ENCODE data around the gene STRADB.
"Not testable (repeated sequence)": the region's sequence is repeated elsewhere in the genome, so short reads cannot be mapped to it uniquely, and the experiment has no call there.

STRADB gene, protein sequence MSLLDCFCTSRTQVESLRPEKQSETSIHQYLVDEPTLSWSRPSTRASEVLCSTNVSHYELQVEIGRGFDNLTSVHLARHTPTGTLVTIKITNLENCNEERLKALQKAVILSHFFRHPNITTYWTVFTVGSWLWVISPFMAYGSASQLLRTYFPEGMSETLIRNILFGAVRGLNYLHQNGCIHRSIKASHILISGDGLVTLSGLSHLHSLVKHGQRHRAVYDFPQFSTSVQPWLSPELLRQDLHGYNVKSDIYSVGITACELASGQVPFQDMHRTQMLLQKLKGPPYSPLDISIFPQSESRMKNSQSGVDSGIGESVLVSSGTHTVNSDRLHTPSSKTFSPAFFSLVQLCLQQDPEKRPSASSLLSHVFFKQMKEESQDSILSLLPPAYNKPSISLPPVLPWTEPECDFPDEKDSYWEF

DNA sequence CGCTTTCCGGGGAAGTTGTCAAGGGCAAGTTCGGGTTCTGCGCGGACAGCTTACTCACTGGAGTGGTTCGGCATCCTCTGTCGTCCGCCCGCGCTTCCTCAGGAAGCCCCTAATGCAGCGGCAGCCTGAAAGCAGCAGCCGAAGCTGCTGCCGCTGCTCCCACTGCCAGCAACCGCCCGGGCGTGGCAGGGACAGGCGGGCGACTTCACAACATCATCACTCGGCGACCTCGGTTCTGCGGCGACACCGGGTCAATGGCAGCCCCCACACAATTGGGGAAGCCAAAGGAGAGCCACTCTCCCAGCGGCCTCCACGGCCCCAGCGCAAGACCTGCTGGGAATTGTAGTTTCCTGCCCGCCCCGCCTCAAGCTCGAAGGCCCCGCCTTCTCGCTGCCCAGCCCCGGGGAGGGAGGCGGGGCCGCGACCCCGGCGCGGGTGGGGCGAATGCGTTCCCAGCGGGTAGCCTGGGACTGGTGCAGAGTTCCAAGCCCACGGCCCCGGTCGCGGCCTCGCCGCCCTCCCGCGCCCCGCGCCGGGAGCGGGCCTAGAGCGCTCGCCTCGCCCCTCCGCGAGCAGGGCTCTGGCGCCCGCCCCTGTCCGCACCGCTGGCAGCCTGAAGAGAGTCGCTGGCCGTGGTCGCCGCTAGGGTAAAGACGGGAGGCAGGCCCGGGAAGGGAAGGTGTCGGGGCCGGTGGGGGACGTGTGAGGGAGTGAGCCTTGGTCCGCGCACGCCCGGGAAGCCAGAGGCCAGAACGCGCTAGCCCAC, at the start of gene STRADB, which contains the start of gene TRAK2:
Gene STRADB, plus strand, starts transcription at position 449 of the 766 bp plus-strand sequence. CDS start 3,101 bp downstream, outside the sequence.
Gene TRAK2, minus strand, starts transcription at position 167 of the 766 bp plus-strand sequence. CDS start 30,951 bp downstream, outside the sequence.
- peak; percentile 96 for DNase-seq (ENCODE audit: low spot score)

DNA sequence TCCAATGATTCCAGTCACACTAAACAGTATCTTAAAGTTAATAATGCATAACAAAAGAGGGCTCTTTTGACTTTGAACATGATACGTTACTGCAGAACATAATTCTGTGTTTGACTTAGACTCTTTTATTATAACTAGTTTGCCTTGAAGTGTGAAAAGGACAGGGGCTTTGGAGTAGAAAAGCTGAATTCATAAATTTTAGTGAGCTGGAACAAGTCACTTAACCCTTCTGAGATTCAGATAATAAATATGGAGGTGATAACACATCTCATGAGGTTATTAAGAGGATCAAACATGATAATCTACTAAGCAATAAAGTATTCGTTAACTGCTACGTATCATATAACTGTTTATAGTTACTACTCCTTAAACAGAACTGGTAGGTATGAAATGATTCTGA, 49.7 kb upstream of the STRADB start:
- no peak for DNase-seq (ENCODE audit: low spot score)

DNA sequence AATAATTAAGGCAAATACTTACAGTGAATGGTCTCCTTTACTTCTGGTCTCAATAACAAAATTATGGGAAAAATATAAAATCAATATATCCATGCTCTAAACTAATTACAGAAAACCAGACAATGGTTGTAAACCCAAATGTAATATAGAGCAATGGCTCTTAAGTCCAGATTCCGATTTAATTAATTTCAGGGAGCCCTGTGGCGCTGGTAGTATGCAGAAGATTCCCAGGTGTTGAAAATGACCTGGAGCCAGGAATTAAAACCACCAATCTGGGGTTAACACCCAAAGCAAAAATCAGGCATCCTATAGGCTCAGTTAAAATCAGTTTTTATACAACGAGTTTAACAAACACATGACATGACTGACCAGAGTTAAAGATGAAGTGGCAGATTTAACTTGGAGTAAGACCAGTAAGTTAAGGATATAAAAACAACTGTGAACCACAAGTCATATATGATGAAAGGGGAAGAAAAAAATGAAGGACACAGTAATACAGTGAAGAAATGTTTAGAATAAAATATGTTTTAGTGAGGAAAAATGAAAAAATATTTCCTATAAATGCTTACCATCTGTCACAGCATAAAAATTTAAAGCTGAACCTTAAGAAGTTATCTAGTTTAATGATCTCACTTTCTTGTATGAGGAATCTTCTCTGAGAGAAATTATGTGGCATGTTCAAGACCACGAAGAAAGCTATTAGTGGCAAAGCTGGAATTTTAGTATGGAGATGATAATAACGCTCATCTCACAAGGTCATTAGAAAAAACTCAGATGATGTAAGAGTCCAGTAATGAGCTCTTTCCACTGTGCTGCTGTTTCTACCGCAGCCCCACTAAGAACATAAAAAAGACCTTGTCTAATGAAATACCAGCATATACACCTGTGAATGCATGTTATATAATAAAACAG, 48.6 kb upstream of the STRADB start:
- DNase-seq (ENCODE audit: low spot score), result no peak

DNA sequence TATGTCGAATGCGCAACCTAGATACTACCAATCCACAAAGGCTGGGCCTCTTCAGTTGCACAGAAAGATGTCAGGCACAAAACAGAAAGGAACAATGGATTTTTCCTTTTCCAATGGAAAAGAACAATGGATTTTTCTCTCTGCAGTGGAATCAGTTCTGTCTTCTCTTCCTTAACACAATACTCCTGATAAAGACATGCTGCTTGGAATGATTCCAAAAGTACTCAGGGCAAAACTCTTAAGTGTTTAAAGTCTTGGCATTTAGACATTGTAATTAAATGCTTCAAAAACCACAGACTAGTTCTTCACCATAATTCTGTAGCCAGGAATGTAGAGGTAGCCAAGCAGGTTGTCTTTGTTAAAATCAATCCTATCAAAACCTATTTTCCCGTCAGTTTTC, 47.7 kb upstream of the STRADB start:
- no peak for DNase-seq (ENCODE audit: low spot score)

DNA sequence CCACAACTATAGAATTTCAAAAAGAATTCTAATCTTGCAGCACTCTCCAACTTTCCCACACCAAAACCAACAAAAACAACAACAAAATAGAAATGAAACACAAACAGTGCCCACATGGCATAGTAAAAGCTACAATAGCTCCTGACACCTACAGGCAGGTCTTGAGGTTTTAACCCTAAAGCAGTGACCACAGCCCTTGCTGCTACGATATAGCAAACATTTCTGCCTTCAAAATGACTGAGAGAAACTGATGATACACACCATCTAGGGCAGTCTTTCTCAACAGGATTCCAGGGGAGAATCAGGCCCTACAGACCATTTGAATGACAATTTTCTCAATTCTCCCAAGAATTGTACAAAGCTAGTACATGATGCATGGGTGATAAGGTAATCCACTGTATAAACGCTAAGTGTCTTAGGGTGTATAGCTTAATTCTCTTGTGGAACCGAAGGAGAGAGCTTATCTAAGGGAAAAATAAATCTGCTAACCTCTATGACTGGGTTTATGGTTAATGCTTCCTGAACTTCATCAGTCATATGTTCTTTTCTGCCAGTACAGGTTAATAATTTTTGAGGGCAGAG, 46.8 kb upstream of the STRADB start:
- no peak for DNase-seq (ENCODE audit: low spot score)

DNA sequence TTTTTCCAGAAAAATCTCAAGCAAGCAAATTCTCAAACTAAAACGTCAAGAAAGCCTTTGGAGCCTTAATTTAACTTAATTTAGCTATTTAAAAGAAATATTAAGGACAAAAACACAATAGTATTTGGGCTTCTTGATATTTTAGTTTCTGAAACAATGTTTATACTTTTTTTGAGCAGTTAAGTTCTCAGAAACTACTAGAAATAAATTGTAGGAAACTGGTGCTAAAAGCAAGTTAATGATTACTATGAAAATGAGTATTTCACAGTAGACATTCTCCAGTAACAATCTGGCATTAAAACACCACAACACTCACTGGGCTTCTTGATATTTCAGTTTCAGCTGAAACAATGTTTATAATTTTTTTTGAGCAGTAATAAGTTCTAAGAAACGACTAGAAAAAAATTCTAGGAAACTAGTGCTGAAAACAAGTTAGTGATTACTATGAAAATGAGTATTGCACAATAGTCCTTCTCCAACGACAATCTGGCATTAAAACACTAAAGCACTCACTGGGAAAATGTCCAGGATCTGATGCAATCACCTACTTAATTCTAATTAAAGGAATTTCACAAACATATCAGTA, 45.4 kb upstream of the STRADB start:
- no peak for DNase-seq (ENCODE audit: low spot score)

DNA sequence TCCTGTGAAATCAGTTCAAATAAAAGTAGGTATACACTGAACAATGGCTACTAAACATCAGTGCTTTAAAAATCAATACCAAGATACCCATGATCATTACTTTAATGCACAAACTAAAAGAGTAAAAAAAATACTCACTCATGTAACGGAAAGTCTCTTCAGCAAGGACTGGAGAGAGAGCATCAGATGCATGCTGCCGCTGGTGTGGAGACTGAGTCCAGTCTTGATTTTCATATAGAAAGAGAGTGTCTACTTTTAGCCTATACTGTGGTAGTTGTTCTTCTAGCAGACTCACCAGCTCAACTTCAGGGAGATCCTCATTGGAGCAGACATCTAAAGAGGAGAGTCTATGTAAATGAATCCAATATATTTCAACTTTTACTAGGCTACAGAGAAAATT, 44.3 kb upstream of the STRADB start:
- DNase-seq (ENCODE audit: low spot score), result no peak

DNA sequence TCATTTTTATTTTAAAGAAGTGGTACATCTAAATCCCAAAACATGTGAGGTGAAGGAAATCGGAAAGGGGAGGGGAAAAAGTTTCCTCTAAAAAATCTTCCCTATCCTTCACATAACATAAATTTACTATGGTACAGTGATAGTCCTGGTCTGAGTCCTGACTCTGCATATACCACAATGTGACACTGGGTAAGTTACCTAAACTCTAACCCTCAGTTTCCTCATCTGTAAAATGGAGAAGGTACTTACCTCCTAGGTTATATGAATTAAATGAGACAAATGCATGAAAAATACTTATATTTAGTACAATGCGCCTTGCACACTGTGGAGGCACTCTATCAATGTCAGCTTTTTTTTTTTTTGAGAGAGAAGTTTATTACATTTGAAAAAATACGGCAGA, 42.6 kb upstream of the STRADB start:
- no peak for DNase-seq (ENCODE audit: low spot score)

DNA sequence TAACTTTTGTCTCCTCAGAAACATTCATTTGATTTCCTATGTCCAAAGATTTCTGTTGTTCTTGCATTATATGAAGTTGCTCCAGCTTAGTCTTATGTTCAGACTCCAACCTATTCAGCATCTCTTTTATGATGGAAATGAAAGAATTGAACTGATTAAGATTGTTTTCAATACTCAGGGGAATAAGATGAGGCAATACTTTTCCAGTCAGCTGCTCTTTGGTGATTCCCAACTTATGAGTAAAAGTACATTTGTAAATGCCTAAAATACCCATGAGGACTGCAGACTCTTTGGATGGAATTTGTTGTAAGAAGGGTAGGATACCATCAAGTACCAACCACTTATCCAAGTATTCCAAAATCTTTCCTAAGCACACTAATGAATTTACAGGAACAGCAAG, 40.1 kb upstream of the STRADB start:
- no peak for DNase-seq (ENCODE audit: low spot score)

DNA sequence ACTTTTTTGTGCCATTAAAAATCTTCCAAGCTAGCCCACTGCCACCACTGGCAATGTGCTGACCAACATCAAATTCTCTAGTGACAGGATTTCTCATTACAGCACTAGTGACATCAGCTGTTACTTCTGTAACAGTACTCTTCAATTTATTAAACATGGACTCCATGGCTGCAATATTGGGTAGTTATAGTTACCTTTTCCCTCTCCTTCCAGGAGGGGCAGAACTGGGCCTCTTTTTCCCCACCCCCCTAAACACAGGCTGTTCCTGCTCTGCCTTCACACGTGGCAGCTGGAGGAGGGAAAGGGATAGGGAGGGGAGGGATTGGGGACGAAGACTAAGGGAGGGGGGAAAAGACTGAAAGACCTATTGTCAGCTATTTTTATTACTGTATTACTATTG, 38.4 kb upstream of the STRADB start:
- no peak for DNase-seq (ENCODE audit: low spot score)

DNA sequence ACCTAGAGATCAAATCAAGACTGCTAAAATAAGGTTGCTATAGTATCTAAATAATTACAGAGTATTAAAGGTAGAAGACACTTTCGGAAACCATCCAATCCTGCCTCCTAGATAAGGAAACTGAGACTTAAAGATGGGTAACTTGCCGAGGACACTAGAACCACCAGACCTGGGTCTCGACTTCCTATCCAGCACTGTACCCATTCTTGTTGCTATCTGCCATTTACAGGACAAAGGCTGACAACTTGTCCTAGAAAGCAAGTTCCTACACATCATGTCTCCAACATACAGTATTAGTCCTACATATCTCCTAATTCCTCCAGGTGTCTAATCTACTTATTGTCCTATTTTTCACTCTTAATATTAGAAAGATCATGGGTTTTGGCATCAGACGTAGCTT, 38.0 kb upstream of the STRADB start:
- no peak for DNase-seq (ENCODE audit: low spot score)

DNA sequence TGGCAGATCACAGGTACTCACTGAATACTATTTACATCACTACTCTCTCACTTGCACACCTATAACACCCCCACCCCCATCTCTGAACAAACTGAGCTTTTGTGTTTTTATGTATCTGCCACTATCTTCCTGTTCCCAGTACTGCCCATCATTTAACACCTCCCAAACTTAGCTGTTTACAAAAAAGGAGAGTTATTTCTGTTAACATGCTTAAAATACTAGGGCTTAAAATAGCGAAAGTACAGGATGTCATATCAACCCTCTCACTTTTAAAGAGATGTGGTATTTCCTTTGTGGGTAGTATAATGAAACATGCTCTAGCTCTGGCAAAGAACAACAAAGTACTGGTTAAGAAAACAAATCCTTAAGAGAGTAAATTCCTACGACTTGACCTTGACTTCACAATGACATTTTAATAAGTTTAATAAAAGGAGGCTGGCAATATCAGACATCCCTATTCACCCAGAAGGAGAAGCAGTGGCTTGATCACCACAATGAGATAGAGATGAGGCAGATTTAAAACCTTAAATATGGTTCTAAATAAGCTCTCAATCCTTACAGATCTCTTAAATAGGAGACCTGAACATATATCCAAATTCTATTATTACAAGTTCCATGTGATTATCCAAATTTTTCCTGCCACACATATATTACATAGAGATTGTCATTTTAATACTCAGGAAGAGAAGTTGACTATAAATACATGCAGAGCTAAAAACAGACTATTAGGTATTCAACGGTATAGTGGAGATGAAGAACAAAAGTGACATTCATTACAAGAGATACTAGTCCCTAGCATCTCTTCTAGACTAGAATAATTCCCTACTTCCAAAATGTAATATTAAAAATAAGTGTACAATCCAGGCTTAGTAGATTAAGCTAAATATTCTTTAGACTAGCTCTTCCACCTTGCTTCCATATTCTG, 37.2 kb upstream of the STRADB start:
- DNase-seq (ENCODE audit: low spot score), result peak; percentile 25

DNA sequence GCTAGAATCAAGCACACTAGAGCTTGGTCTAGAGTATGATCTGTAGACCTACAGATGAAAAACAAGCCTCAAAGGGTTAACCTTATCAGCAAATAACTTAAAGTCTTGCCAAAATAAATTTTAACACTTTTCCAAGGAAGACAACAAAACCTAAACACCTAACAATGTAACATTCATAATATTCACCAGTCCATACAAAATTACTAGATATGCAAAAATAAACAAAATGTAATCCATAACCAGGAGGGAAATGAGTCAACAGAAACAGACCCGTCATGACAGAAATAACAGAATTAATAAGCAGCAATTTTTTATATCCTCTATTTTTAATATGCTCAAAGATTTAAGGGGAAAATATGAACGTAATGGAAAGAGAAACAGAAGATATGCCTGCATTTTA, 36.4 kb upstream of the STRADB start:
- no peak for DNase-seq (ENCODE audit: low spot score)

DNA sequence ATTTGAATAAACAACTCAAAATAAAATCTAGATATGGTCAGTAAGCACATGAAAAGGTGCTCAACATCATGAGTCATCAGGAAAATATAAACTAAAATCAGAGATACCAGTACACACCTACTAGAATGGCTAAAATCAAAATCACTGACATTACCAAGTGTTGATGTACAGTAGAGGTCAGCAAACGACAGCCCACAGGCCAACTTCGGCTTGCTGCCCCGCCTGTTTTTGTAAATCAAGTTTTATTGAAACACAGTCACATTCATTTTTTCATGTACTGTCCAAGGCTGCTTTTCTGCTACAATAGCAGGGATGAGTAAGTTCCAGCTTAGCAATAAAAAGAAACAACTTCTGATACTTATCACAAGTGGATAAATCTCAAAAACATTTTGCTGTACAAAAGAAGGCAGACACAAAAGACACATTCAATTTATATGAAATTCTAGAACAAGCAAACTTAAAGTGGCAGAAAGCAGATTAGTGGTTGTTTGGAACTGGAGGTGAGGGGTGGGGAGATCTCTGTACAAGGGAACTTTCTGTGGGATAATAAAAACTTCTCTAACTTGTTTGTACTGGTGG, 32.4 kb upstream of the STRADB start:
- DNase-seq (ENCODE audit: low spot score), result no peak

DNA sequence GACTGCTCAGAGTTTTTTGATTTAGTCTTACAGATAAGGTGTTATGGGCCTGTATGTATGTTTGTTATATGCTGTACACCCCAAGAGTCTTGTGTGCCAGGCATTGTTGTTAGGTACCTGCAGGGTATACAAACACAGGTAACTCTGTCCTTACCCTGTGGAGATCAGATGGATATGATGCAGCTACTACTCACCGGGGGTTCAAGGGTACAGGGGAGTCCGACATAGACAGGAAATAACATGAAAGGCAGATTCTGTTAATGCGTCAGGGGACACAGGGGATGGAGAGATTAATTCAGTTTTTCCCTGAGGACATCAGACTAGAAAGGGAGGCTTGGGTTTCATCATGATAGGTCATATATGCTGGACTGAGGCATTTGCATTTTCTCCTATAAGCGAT, 31.6 kb upstream of the STRADB start:
- no peak for DNase-seq (ENCODE audit: low spot score)

DNA sequence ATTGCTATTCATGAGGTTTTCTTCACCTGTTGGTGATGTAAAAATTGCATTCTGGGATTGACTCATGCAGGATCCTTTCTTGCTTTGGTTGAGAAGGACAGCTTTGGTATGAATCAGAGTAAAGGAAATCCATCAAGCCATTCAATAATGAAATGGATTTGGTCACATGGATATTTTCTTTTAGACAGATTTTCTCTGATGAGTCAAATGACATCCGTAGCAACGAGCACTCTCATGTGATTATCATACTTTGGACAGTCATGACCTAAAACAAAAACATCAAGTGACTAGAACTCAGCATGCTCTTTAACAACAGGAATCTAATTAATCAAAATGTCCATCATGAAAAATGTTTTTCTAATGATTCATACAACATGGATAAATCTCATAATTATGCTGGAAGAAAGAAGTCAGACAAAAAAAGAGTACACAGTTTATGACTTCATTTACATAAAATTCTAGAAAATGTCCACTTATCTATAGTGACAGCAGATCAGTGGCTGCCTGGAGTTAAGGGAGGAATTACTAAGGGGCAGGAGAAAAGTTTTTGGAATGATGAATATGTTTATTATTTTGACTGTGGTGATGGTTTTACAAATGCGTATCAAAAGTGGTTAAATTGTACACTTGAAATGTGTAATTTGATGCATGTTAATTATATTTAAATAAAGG, 31.0 kb upstream of the STRADB start:
- DNase-seq (ENCODE audit: low spot score), result no peak

DNA sequence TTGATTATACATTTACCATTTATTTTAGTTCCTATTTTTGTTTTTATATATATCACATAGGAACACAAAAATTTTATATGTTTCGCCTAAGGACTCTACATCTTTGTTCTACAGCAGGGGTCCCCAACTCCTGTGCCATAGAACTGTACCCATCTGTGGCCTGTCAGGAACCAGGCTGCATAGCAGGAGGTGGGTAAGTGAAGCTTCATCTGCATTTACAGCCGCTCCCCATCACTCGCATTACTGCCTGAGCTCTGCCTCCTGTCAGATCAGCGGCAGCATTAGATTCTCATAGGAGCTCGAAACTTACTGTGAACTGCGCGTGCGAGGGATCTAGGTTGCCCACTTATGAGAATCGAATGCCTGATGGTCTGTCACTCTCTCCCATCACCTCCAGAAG, 25.6 kb upstream of the STRADB start:
- no peak for DNase-seq (ENCODE audit: low spot score)

DNA sequence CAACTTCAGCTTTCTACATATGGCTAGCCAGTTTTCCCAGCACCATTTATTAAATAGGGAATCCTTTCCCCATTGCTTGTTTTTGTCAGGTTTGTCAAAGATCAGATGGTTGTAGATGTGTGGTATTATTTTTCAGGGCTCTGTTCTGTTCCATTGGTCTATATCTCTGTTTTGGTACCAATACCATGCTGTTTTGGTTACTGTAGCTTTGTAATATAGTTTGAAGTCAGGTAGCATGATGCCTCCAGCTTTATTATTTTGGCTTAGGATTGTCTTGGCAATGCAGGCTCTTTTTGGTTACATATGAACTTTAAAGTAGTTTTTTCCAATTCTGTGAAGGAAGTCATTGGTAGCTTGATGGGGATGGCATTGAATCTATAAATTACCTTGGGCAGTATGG, 23.2 kb upstream of the STRADB start:
- DNase-seq (ENCODE audit: low spot score), result not testable (repeated sequence)

DNA sequence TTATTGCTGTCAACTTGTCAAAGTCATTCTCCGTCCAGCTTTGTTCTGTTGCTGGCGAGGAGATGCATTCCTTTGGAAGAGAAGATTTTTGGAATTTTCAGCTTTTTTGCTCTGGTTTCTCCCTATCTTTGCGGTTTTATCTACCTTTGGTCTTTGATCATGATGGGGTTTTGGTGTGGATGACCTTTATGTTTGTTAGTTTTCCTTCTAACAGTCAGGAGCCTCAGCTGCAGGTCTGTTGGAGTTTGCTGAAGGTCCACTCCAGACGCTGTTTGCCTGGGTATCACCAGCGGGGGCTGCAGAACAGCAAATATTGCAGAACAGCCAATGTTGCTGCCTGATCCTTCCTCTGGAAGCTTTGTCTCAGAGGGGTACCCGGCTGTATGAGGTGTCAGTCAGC, 21.7 kb upstream of the STRADB start:
- DNase-seq (ENCODE audit: low spot score), result not testable (repeated sequence)

Measured in NAMALWA (cell line).